GM18517 (cell line): ENCODE measurements around the gene ANTXR2.
"Not testable (repeated sequence)": the region's sequence is repeated elsewhere in the genome, so short reads cannot be mapped to it uniquely, and the experiment has no call there.

Experiments used
- ATAC-seq: cut with Tn5 transposase; IDR thresholded peaks from one replicate; pipeline ENCODE4 v1.9.1; 2021; ENCODE audit warnings: mild to moderate bottlenecking, moderate library complexity; ENCODE audit not compliant: unreplicated experiment

ANTXR2 gene

DNA sequence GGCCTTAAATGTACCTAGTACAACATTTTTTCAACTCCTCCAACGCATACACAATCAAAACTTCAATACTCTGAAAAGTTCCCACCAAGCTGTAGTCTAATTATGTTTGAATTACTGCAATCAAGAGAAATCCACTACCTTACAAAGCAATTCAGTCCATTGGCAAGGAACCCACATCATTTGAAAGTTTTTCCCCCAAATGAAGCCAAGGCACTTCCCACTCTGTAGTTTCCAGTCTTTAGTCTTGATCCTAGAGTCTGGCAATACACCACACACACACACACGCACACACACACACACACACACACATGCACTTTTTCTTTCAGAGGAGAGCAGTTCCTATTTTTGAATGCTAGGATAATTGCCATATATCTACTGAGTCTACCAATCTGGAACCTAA, 79.6 kb downstream of the ANTXR2 start:
- ATAC-seq: no peak

DNA sequence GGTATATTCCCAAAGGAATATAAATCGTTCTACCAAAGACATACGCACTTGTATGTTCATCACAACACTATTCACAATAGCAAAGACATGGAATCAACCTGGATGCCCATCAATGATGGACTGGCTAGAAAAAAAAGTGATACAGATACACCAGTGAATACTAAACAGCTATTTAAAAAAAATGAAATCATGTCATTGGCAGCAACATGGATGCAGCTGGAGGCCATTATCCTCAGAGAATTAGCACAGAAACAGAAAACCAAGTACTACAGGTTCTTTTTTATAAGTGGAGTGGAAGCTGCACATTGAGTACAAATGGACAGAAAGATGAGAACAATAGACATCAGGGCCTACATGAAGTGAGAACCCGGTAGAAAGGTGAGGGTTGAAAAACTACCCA, 81.4 kb downstream of the ANTXR2 start:
- ATAC-seq: no peak

DNA sequence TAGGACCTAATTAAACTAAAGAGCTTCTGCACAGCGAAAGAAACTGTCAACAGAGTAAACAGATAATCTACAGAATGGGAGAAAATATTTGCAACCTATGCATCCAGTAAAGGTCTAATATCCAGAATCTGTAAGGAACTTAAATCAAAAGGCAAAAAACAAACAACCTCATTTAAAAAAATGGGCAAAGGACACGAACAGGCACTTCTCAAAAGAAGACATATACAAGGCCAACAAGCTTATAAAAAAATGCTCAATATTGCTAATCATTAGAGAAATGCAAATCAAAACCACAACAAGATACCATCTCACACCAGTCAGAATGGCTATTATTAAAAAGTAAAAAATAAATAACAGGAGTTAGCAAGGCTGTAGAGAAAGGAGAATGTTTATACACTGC, 81.9 kb downstream of the ANTXR2 start:
- not testable (repeated sequence) for ATAC-seq

DNA sequence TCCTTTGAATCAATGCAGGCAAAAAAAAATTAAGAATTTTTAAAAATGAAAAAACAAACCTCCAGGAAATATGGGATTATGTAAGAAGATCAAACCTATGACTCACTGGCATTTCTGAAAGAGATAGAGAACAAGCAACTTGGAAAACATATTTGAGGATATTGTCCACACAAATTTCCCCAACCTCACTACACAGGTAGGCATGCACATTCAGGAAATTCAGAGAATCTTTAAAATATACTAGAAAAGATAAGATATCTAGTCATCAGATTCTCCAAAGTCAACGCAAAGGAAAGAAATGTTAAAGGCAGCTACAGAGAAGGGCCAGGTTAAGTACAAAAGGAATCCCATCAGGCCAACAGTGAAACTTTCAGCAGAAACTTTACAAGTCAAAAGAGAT, 85.6 kb downstream of the ANTXR2 start:
- ATAC-seq: no peak

DNA sequence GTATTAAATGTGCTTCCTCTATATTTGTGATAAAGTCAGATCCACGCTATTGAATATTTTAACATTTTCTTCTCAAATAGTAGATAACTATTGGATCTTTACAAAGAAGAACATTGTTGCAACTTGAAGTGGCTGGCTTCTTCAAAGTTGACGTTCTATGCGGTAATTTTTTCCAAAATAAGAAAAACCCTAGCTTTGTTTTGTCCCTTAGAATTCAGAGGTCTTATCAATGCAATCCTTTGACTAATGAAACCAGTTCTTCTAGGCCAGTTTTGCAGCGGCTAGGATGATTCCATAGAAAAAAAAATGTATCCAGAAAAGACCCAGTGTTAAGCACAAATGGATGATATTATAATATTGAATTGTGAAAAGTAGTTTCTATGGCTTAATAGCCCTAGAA, 89.6 kb downstream of the ANTXR2 start:
- no peak for ATAC-seq

DNA sequence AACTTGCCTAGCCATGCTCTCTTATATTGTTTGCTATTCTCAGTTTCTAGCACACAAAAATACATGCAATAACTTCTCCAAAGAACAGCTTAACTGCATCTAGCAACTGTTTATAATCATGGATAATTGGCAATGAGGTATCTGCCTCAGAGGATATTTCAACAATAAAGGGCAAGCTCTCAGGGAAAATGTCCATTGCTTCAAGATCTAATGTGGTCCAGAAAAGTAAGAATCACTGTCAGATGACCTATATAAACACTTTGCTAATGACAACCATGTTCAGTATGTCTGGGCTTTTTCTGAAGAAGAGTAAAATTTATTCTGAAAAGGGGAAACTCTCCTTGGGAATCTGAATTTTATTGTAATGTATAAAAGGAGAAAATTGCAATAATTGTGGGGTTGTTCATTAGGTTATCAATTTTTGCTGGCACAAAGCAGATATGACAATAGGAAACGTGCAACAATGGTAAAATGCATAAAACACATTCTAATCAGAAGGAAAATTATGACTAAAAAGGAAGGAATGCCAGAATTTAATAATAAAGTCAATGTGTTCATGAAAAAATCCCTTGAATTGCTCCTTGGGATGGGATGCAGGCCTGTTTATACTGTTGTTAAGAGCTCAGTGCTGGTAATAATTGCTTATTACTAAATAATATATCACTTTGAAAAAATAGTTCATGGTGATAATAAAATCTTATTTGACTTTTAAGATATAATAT, 90.3 kb downstream of the ANTXR2 start:
- ATAC-seq: no peak

DNA sequence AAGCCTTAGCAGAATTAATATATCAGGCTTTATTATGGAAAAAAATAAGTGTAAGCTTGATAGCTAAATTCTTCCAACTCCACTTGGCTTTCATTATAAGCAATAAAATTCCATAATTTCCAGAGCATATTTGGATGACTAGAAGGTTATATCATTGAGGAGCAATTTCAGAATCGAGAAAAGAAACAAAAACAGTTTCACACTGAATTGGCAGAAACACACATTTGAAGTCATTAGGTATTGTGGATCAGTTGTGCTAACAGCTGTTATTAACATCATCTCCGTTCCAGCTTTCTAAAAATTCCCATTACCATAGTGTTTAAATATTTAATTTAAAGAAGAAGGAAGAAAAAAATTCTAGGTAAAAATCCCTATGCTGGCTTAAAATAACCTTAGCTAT, 92.6 kb downstream of the ANTXR2 start:
- ATAC-seq: no peak

DNA sequence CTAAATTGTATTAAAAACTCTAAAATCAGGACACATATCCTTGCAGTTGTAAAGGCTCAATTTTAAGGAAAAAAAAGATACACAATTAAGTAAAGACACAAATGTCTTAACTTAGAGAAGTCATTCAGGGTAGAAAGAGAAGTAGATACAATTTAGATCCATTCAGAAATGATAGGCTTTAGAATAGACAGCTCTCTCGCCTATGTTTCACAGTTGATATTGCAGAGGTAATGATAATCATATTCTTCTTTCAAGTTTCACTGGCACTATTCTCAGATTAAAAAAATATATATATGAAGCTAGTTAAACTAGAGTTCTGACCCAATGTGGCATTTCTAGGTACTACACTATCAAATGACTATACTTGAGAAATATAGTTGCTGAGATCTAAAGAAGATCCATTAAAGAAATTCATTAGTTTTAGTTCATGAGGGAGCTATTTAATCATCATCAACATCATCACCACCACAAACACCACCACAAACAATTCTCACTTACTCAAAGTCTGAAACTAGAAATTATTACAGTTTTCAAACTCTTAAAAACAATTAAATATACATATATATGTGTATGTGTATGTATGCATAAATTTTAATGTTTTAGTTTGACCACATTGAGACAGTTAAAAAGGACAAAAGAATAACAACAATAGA, 93.1 kb downstream of the ANTXR2 start:
- no peak for ATAC-seq

DNA sequence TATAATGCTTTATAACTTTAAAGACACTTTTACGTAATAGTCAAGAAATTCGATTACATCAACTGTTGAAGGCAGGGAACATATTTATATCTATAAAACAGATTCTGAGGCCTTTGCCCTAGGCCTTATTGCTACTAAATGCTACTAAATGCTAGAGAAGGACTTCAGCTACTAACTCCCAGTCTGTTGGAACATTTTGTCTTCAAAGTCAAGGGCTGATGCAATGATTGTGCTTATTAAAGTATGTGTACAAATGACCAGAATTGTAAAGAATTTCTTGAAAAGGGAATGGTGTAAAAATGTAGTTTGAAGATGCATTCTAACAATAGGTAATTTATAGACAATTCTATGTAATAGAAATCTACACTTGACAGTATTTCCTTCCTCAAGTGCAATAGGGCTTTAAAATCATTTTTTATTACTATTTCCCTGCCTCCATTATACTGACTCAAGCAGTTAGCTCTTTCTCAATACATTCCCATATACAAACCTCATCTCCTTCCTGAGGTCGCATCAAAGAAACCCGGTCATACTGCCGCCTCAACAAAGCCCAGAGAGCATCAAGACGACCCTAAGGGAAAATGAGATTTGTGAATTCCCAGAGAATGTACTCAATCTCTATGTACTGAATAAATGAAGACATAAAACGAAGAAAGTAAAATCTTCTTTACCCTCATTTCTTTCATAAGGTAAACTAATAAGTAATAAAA, 95.7 kb downstream of the ANTXR2 start:
- ATAC-seq: no peak

DNA sequence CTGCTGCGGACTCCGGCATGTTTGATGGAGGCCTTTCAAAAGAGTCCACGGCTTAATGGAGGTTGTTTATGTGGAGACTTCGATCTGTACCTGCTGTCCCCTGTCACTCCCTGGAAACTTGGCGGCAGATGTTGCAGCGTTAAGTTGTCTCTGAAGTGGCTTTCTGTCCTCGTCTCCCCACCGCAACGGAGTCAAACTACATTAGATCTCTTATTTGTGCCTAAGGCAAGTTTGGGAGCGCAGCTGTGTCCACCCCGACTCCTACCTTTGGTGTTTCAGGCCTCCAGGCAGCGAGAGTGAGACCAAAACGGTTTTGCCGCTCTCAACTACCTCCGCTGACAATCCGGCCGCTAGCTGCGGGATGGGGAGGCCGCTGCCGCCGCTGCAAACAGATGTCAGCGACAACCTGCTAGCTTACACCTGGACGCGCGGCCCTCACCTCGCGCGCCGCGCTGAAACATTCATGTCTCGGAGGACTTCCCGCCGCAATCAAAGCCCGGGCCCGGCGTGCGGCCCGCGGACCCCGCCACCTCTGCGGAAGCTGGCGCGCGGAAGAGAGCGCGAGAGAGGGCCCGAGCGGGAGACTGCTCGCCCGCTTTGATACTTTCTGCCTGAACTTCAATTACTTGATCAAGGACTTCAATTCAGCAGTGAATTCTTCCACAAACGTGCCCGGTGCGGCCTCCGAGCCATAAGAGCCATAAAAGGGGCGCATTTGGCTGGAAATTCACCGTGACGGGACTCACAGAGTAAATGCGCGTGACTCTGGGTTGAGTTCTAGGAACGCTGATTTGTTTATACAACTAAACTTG, 108.4 kb downstream of the ANTXR2 start:
- no peak for ATAC-seq

DNA sequence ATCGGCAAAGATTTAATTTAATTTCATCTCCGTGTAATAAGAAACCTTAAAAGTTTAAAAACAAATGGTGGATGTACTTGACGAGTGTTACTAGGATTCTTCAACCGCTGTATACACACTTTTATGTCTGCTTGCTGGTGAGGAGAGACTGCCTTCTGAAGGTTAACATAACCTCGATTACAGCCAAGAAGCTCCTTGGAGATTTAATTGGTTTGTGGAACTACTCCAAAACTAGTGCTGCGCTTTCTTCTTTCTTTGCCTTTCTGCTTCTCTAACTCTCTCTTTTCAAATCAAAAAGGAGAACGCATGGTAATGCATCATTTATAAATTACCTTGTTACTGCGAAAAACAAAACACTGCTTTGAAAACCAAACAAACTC, 109.0 kb downstream of the ANTXR2 start:
- no peak for ATAC-seq

DNA sequence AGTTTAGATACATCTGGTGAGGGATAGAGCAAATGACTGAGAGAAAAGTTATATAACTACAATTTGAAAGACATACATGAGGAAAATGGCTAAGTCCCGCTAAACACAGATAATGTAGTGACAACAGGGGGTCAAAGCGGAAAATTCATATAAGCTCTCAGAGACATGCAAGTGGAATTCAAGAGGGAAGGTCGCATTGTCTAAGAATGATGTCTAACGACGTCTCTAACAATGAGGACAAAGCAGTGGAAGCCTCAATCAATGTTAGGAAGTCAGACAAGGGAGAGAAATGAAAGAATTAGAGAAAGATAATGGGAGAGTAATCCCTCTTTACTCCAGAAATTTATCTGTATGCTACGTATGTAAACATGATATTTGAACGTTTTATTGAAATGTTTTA, 113.4 kb downstream of the ANTXR2 start:
- ATAC-seq: no peak

DNA sequence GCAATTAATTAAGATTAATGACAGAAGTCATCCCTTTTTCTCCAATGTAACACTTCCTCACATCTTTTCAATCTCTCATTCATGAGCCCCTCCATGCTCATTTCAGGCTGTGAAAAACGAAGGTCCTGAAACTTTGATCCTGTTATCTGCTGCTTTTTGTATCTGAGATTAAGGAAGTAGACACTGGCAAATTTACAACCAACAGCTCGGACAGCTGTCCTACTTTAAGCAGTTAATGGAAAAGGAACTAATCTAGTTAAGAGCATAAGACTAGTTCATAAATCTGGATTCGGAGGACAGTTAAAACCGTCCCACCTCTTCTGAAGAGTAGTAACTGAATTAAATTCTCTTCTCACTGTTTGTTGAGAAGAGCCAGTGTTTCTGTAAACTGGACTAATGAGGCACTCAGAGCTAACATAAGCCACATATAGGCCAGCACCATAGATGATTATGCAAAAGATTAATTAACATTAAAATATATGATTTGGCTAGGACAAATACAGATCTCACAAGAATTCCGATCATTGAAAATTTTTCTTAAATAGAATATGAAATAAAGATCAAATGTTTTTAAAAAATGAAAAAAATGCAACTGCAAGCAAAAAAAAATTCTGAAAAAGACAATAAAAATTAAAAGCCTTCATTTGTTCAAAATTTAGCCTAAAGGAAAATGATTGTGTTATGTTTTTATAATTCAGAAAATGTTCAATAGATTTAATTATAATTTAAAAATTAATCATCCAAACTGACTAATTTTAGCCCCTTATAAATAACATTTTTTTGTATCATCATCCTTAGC, 114.4 kb downstream of the ANTXR2 start:
- no peak for ATAC-seq

DNA sequence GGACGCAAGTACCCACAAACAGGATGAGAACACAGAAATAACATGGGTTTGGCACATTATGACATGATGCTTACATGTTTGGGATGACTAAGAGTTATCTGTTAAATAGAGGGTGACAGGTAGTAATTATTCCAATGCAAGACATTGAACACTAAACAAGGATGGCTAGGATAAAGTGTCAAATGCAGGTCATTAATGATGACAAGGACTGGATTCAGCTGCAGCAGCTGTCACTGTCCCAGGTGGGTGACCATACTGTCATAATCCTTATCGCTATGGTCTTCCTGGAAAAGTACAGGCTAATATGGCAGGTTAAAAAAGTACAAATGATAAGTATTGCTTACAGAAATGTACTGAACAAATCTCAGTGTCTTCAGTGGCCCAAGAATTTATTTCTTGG, 123.9 kb downstream of the ANTXR2 start:
- no peak for ATAC-seq

DNA sequence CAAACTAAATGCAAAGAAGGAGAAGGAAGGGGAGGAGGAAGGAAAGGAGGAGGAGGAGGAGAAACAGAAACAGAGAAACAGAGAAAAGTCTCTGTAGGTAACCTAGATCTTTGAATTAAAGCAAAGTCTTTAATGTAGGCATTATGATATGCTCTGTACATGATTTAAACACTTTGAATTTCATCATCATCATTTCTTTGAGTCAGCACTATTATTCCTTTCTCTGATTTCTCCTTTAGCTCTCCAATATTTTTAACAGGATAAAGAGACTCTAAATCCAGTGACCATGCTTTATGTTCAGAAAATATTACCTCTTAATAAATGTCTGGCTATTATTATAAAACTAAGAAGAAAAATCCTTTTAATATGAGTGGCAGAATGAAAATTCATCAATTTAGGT, 124.3 kb downstream of the ANTXR2 start:
- ATAC-seq: no peak

DNA sequence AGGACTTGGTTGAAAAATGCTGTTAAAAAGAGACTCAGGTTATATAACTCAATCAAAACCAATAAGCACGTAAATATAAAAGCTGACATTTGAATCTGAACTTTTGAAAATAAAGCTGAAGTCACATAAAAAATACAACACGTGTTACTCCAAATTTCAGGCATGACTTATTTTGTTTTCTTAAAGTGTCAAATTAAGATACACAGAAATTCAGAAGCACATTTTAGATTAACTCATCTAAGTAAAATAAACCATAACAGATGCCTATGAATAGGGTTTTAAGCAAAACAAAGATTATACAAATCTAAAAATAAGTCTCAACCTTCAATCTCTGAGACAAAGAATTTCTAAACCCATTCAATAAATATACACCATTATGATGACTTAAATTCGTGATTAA, 124.8 kb downstream of the ANTXR2 start:
- no peak for ATAC-seq

DNA sequence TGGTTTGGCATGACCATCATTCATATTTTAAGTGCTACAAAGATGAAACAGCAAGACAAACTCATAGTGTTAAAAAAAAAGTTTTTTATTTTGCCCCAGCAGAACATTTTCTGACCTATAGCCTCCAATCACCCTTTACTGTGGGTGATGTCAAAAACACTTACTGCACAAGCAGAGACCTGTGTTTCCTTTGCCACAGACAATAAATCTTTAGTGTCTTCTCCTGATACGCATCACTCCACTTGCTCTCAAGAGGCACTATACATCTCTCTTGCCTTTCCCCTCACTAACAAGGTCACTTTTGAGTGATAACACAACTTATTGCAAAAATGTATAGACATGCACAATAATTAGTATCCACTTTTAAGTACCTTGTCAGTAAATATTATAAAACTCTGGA, 125.6 kb downstream of the ANTXR2 start:
- no peak for ATAC-seq

DNA sequence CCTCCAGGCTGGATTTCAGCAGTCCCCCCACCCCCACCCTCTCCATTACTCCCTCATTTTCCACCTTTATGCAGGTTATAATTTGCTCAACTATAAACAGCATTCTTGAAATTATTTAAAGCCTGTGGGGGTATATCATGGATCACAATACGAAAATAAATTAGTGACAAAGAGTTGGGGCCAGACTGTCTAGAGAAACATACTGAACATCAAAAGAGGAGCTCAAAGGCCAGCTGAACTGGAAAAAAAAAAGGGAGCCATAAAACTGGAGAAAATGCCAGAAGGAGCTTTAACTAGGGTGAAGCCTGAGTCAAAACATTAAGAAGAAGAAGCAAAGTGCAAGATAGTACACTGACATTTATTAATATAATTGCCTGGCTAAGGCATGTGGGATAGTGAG, 137.8 kb downstream of the ANTXR2 start:
- no peak for ATAC-seq

DNA sequence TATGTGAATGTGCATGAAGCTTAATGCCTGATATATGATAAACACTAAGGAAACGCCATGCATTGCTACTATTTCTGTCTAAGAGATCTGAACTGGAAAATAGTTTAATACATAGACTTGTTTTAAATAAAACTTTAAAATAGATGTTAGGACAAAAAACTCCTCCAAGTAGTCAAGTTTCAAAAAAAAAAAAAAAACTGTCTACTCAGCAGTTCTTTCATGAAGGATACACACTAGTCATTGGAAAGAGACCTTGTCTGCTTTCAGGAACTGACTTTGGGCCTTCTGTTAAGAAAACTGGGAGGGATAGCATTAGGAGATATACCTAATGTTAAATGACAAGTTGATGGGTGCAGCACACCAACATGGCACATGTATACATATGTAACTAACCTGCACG, 138.4 kb downstream of the ANTXR2 start:
- ATAC-seq: no peak

DNA sequence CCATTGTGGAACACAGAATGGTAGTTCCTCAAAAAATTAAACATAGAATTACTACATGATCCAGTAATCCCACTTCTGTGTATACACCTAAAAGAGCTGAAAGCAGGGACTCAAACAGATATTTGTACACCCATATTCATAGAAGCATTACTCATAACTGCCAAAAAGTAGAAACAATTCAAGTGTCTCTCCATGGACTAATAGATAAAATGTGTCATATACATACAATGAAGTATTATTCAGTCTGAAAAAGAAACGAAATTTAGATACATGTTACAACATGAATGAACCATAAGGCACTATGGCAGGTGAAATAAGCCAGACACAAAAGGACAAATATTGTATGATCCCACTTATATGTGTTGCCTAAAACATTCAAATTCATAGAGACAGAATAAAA, 145.1 kb downstream of the ANTXR2 start:
- no peak for ATAC-seq

DNA sequence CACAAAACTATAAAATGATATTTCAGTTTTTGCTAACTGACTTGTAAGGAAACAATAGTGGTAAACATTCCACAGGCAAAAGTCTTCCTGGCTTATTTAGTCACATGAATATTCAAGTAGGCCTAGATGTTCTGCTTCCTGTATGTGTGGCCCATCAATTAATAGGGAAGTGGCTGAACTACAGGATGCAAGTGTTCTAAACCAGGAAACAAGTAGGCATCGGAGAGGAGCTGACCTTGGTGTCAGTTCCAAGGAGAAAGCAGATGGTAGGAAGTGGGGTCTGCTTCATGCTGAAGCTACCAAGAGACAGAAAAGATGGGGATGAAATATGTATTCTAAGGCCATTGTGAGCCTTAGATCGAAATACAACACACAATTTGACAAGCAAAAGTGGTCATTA, 149.7 kb downstream of the ANTXR2 start:
- ATAC-seq: no peak
